ENCODE measurements around the gene SLC39A8. TPM values are rescaled to one million over a fixed set of nuclear protein-coding genes. Genes with fewer than 3 reads are reported as not detected.

The SLC39A8 gene
- total and polyA plus RNA-seq, 4 donors, result 179 to 314 (median 235) TPM

DNA sequence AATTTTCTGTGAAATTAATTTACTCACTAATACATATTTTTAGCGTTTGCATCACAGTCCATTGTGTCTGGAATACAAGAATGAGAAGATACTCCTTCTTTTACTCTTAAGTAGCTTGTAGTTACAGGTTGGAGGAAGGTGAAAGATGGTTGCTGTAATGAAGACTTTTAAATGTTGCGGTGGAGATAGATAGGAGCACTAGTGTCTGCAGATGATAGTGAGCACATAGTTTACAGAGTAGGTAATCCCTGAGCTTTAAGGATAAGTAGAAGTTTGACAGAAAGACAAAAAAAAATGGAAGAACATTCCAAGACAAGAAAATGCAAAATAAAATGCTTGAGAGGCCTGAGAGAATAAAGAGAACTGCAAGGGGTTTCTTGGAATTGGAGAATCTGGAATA is 5.4 kb upstream of the SLC39A8 start:
- 93 to 97% methylated on average over 2 of the region's 2 CpGs for WGBS, 2 donors
- H3K27me3 ChIP-seq (ENCODE audit: control insufficient read depth in 3 of 3, insufficient read depth in 3 of 3, low read length in 2 of 3), result peaks cover 0 to 12% (median 7%) of the 10 kb centered on the region in 3 donors
- H3K4me1 ChIP-seq (ENCODE audit: control insufficient read depth in 5 of 5, insufficient read depth in 5 of 5, low read length in 5 of 5), result peaks cover 0 to 3% (median 0%) of the 10 kb centered on the region in 5 donors
- H3K27ac ChIP-seq (ENCODE audit: low read depth in 1 of 2, low read length in 1 of 2), result no peak overlapping the region
- H3K9ac ChIP-seq (ENCODE audit: insufficient read depth in 1 of 2, low read length in 2 of 2), result no peak overlapping the region
- no peaks in the 10 kb centered on the region for H3K36me3 ChIP-seq (ENCODE audit: control insufficient read depth in 4 of 4, insufficient read depth in 4 of 4, low read length in 4 of 4)
- DNase-seq (no peak), ATAC-seq (ENCODE audit: insufficient read depth, low FRiP score) (no peak)
- H3K9me3 ChIP-seq (ENCODE audit: control insufficient read depth in 4 of 4, insufficient read depth in 3 of 4, low read length in 3 of 4), result no peaks in the 10 kb centered on the region
- no peak overlapping the region for H3K4me3 ChIP-seq
- TF ChIP-seq CTCF (IDR thresholded peaks at IDR 0.05; ENCODE audit: control extremely low read depth, extremely low read depth), result no peak

DNA sequence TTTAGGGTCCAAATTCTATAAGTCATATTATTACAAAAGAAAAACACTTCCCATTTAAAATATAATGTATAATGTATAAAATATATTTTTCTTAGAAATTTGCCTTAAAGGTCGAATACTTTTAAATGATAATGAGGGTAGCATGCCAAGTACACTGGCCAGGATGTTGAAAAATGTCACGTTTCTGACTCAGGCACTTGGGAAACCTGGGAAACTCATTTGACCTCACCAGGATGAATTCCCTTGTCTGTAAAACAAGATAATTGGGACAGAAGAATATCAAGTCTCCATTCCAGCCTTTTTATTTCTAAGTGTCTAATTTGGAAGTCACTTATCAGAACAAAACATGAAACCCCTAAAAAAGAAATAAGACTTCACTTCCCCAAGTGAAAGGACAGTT is 3.4 kb upstream of the SLC39A8 start:
- H3K36me3 ChIP-seq (ENCODE audit: control insufficient read depth in 4 of 4, insufficient read depth in 4 of 4, low read length in 4 of 4), result no peaks in the 10 kb centered on the region
- peaks cover 0 to 17% (median 12%) of the 10 kb centered on the region in 3 donors for H3K27me3 ChIP-seq (ENCODE audit: control insufficient read depth in 3 of 3, insufficient read depth in 3 of 3, low read length in 2 of 3)
- DNase-seq, result no peak
- H3K27ac ChIP-seq (ENCODE audit: low read depth in 1 of 2, low read length in 1 of 2), result no peak overlapping the region
- WGBS, 2 donors, result 73 to 84% methylated on average over 2 of the region's 2 CpGs
- H3K9me3 ChIP-seq (ENCODE audit: control insufficient read depth in 4 of 4, insufficient read depth in 3 of 4, low read length in 3 of 4), result no peaks in the 10 kb centered on the region
- ATAC-seq (ENCODE audit: insufficient read depth, low FRiP score), result no peak
- H3K9ac ChIP-seq (ENCODE audit: insufficient read depth in 1 of 2, low read length in 2 of 2), result no peak overlapping the region
- H3K4me1 ChIP-seq (ENCODE audit: control insufficient read depth in 5 of 5, insufficient read depth in 5 of 5, low read length in 5 of 5), result peaks cover 0 to 13% (median 3%) of the 10 kb centered on the region in 5 donors
- TF ChIP-seq CTCF (IDR thresholded peaks at IDR 0.05; ENCODE audit: control extremely low read depth, extremely low read depth), result no peak
- H3K4me3 ChIP-seq, result no peak overlapping the region

DNA sequence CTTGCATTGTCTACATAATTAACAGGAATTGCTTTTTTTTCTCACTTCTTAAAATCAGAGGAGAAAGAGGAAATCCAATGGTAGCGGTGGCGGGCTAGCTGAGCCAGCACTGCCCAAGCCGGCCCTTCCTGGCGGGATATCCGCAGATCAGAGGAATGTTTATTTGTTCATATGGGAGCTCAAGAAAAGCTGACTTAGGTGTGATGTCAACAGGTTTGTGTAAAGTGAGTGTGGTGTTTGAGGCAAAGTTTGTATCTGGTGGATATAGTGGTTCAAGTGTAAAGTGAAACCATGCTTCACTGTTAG is 466 bp upstream of the SLC39A8 start:
- no peak for TF ChIP-seq CTCF (IDR thresholded peaks at IDR 0.05; ENCODE audit: control extremely low read depth, extremely low read depth)
- Histone ChIP-seq H3K27me3 (ENCODE audit: control insufficient read depth in 3 of 3, insufficient read depth in 3 of 3, low read length in 2 of 3) (peaks cover 0 to 28% (median 25%) of the 10 kb centered on the region in 3 donors), H3K27ac (ENCODE audit: low read depth in 1 of 2, low read length in 1 of 2) (peak overlapping the region in 1 of 2 donors; percentile 42), H3K4me3 (no peak overlapping the region), H3K9me3 (ENCODE audit: control insufficient read depth in 4 of 4, insufficient read depth in 3 of 4, low read length in 3 of 4) (no peaks in the 10 kb centered on the region), H3K9ac (ENCODE audit: insufficient read depth in 1 of 2, low read length in 2 of 2) (peak overlapping the region in 1 of 2 donors; percentile 11), H3K36me3 (ENCODE audit: control insufficient read depth in 4 of 4, insufficient read depth in 4 of 4, low read length in 4 of 4) (no peaks in the 10 kb centered on the region), H3K4me1 (ENCODE audit: control insufficient read depth in 5 of 5, insufficient read depth in 5 of 5, low read length in 5 of 5) (peaks cover 0 to 14% (median 3%) of the 10 kb centered on the region in 5 donors)
- ATAC-seq (ENCODE audit: insufficient read depth, low FRiP score) (no peak), DNase-seq (no peak)
- 0 to 3% methylated on average over 5 of the region's 5 CpGs for WGBS, 2 donors

GRCh38 chr4:102344520-102344953 is 745 bp downstream of the SLC39A8 start:
- no peaks in the 10 kb centered on the region for H3K9me3 ChIP-seq (ENCODE audit: control insufficient read depth in 4 of 4, insufficient read depth in 3 of 4, low read length in 3 of 4)
- H3K27ac ChIP-seq (ENCODE audit: low read depth in 1 of 2, low read length in 1 of 2), result peak overlapping the region; percentile 9 to 94
- H3K27me3 ChIP-seq (ENCODE audit: control insufficient read depth in 3 of 3, insufficient read depth in 3 of 3, low read length in 2 of 3), result peaks cover 0 to 28% (median 25%) of the 10 kb centered on the region in 3 donors
- TF ChIP-seq CTCF (IDR thresholded peaks at IDR 0.05; ENCODE audit: control extremely low read depth, extremely low read depth), result no peak
- peak overlapping the region; percentile 58 to 79 for H3K9ac ChIP-seq (ENCODE audit: insufficient read depth in 1 of 2, low read length in 2 of 2)
- 0% methylated on average over 44 to 48 of the region's 48 CpGs for WGBS, 2 donors
- ATAC-seq (ENCODE audit: insufficient read depth, low FRiP score) (peak; percentile 63), DNase-seq (peak; percentile 53 to 64 (median 64))
- peaks cover 0 to 14% (median 3%) of the 10 kb centered on the region in 5 donors for H3K4me1 ChIP-seq (ENCODE audit: control insufficient read depth in 5 of 5, insufficient read depth in 5 of 5, low read length in 5 of 5)
- no peaks in the 10 kb centered on the region for H3K36me3 ChIP-seq (ENCODE audit: control insufficient read depth in 4 of 4, insufficient read depth in 4 of 4, low read length in 4 of 4)
- H3K4me3 ChIP-seq, result peak overlapping the region; percentile 54
